Measurements from ENCODE around the gene RBFOX1.

The RBFOX1 gene

GRCh38 chr16:7339700-7340099 is 7.1 kb downstream of the RBFOX1 start:
- TF ChIP-seq, protein P1, sequence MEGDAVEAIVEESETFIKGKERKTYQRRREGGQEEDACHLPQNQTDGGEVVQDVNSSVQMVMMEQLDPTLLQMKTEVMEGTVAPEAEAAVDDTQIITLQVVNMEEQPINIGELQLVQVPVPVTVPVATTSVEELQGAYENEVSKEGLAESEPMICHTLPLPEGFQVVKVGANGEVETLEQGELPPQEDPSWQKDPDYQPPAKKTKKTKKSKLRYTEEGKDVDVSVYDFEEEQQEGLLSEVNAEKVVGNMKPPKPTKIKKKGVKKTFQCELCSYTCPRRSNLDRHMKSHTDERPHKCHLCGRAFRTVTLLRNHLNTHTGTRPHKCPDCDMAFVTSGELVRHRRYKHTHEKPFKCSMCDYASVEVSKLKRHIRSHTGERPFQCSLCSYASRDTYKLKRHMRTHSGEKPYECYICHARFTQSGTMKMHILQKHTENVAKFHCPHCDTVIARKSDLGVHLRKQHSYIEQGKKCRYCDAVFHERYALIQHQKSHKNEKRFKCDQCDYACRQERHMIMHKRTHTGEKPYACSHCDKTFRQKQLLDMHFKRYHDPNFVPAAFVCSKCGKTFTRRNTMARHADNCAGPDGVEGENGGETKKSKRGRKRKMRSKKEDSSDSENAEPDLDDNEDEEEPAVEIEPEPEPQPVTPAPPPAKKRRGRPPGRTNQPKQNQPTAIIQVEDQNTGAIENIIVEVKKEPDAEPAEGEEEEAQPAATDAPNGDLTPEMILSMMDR (conservative IDR thresholded peaks at IDR 0.05; ENCODE audit: low read depth, low read length) = no peak
- DNase-seq (ENCODE audit: low read depth) = no peak

GRCh38 chr16:7340938-7341337 is 8.3 kb downstream of the RBFOX1 start:
- TF ChIP-seq, protein P1 (conservative IDR thresholded peaks at IDR 0.05; ENCODE audit: low read depth, low read length) = no peak
- no peak overlapping the region for H3K4me3 ChIP-seq (ENCODE audit: low read length)
- DNase-seq (ENCODE audit: low read depth) = no peak

More at GRCh38 chr16:7339700-7340099, 7.1 kb downstream of the RBFOX1 start:
- no peak overlapping the region for H3K4me3 ChIP-seq (ENCODE audit: low read length)

GRCh38 chr16:7342598-7342997 is 10.0 kb downstream of the RBFOX1 start:
- DNase-seq (ENCODE audit: low read depth) = no peak
- H3K4me3 ChIP-seq (ENCODE audit: low read length) = no peak overlapping the region
- TF ChIP-seq, protein P1 (conservative IDR thresholded peaks at IDR 0.05; ENCODE audit: low read depth, low read length) = no peak

DNA sequence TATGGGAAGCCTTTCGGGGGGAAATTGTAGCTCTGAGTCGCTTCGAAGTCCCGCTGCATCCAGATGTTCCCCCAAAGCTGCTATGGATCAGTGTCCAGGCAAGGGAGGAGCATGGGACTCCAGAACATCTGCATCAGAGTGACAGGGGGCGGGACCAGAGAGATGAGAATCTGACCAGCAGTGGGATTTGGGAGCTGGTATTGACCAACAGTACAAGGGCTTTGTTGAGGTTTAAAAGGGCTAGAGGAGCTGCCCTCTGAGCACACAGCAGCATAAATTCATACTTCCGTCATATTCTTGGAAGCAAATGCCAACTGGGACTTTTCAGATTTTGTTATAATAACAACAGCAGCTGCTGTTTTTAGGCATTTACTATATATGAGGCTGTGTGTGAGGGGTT is 10.6 kb downstream of the RBFOX1 start:
- DNase-seq (ENCODE audit: low read depth) = no peak
- TF ChIP-seq, protein P1 (conservative IDR thresholded peaks at IDR 0.05; ENCODE audit: low read depth, low read length) = no peak
- H3K4me3 ChIP-seq (ENCODE audit: low read length) = no peak overlapping the region

- DNase-seq (ENCODE audit: low read depth) = no peak
- H3K4me3 ChIP-seq (ENCODE audit: low read length) = no peak overlapping the region
- TF ChIP-seq, protein P1 (conservative IDR thresholded peaks at IDR 0.05; ENCODE audit: low read depth, low read length) = no peak
Measured at GRCh38 chr16:7344830-7345780, 12.5 kb downstream of the RBFOX1 start.

DNA sequence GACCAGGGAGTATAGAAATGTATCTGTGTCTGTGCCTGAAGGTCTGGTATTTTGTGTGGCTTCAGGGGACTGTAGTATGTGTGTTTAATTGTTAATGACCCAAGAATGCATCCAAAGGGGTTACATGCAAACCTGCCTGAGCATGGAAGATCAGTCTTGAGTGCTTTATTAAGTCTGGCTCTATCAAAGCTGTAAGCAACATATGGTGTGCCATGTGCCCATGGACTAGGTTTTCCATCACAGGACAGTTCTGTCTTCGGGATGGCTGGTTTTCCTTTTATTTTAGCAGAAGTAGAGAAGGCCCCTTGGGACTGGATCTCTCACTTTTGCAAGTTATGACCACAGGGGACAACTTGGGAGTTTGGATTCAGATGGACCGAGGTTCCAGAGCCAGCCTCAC is 18.2 kb downstream of the RBFOX1 start:
- no peak for DNase-seq (ENCODE audit: low read depth)
- TF ChIP-seq, protein P1 (conservative IDR thresholded peaks at IDR 0.05; ENCODE audit: low read depth, low read length) = no peak
- H3K4me3 ChIP-seq (ENCODE audit: low read length) = no peak overlapping the region
